GM12878 (cell line): ENCODE measurements around the gene NDEL1. TPM values are rescaled to one million over a fixed set of nuclear protein-coding genes. Genes with fewer than 3 reads are reported as not detected.

Experiments
- ATAC-seq: fragments of 200-7000 bp; cut with Tn5 transposase; 3 replicates; pipeline ENCODE4 v1.9.1; 2020; ENCODE audit warnings: mild to moderate bottlenecking, moderate library complexity
- BruUV-seq: library from RNA; stranded (reverse); fragments of 400-500 nt; replicated peaks from 2 replicates; lab custom pipeline; 2021; lab: Mats Ljungman, UMichigan
- CTCF ChIA-PET: fragments of 300-600 bp; sonication (Branson Sonifier 250); formaldehyde crosslinking; extraction: SDS; loops from one replicate; lab custom pipeline; 2021; ENCODE audit warnings: inconsistent platforms; lab: Yijun Ruan, JAX
- POLR2A ChIA-PET: fragments of 350-600 bp; formaldehyde crosslinking; extraction: SDS; loops from one replicate; lab custom pipeline; 2021; ENCODE audit warnings: inconsistent platforms; lab: Charles Lee
- RAD21 ChIA-PET: fragments of 300-600 bp; sonication (Branson Sonifier 250); formaldehyde crosslinking; loops from one replicate; lab custom pipeline; 2023; ENCODE audit warnings: antibody characterized with exemption; ENCODE audit not compliant: unreplicated experiment; lab: Charles Lee
- SMC1A ChIA-PET: fragments of 300-600 bp; sonication (Branson Sonifier 250); formaldehyde crosslinking; loops from one replicate; lab custom pipeline; 2023; ENCODE audit not compliant: unreplicated experiment, uncharacterized antibody; lab: Charles Lee
- DNase-seq: peaks from one replicate; pipeline ENCODE4 v3.0.0-alpha.2; 2011; ENCODE audit warnings: low read depth, low spot score
- FAIRE-seq: peaks from 3 replicates; lab custom pipeline; 2011; peaks lifted over from hg19 to GRCh38; lab: Jason Lieb, UNC
- H2AFZ ChIP-seq: 2 replicates; pipeline ENCODE4 v1.6.0; 2011; ENCODE audit warnings: low read depth, low read length, control low read depth; ENCODE audit not compliant: control insufficient read depth
- H3K27ac ChIP-seq: 2 replicates; pipeline ENCODE4 v1.5.1; 2011; ENCODE audit warnings: control low read depth; ENCODE audit not compliant: control insufficient read depth, insufficient read depth
- H3K27me3 ChIP-seq, 2 experiments: replicated peaks in 1 of 2; 2 replicates each; pipeline versions ENCODE4 v1.6.0 to v1.6.1; 2011; ENCODE audit warnings: low read length in 1 of 2; ENCODE audit not compliant: control insufficient read depth in 2 of 2, insufficient read depth in 2 of 2
- H3K36me3 ChIP-seq, 2 experiments: 2 replicates each; pipeline ENCODE4 v1.5.1; 2011; ENCODE audit warnings: low read length in 1 of 2; ENCODE audit not compliant: control insufficient read depth in 2 of 2, insufficient read depth in 2 of 2
- H3K4me1 ChIP-seq: 2 replicates; pipeline ENCODE4 v1.6.1; 2011; ENCODE audit warnings: mild to moderate bottlenecking, low read length, moderate library complexity, mixed read lengths; ENCODE audit not compliant: control insufficient read depth, insufficient read depth
- H3K4me2 ChIP-seq: 2 replicates; pipeline ENCODE4 v1.6.0; 2011; ENCODE audit warnings: control low read depth; ENCODE audit not compliant: control insufficient read depth, insufficient read depth
- H3K4me3 ChIP-seq: fragments of 200-600 bp; sonication (generic); 2 replicates; pipeline ENCODE4 v1.5.1; 2016
- H3K79me2 ChIP-seq: 2 replicates; pipeline ENCODE4 v1.6.0; 2011; ENCODE audit warnings: low read length; ENCODE audit not compliant: control insufficient read depth, insufficient read depth
- H3K9ac ChIP-seq: 2 replicates; pipeline ENCODE4 v1.8.0; 2011; ENCODE audit warnings: low read length, control low read depth, mixed read lengths; ENCODE audit not compliant: control insufficient read depth, insufficient read depth
- H3K9me3 ChIP-seq: replicated peaks from 3 replicates; pipeline ENCODE4 v1.5.1; 2011; ENCODE audit warnings: mild to moderate bottlenecking, low read length; ENCODE audit not compliant: control insufficient read depth, insufficient read depth
- H4K20me1 ChIP-seq: 2 replicates; pipeline ENCODE4 v1.6.0; 2011; ENCODE audit not compliant: control insufficient read depth, insufficient read depth
- ATF7 ChIP-seq: fragments of 450-650 bp; IDR thresholded peaks from 2 replicates; pipeline ENCODE4 v1.6.1; 2016; ENCODE audit warnings: low read depth, mild to moderate bottlenecking
- BRCA1 ChIP-seq: IDR thresholded peaks from 2 replicates; pipeline ENCODE4 v1.6.1; 2011; ENCODE audit warnings: low read depth, low read length, improper control_type of control experiment
- DPF2 ChIP-seq: fragments of 450-650 bp; IDR thresholded peaks from 2 replicates; pipeline ENCODE4 v1.6.1; 2017; ENCODE audit warnings: mild to moderate bottlenecking
- IRF4 ChIP-seq: IDR thresholded peaks from 2 replicates; pipeline ENCODE4 v1.6.1; 2011; ENCODE audit warnings: low read depth, low read length
- KAT2A ChIP-seq: conservative IDR thresholded peaks from 2 replicates; pipeline ENCODE4 v1.6.1; 2011; ENCODE audit warnings: low read depth, low read length; ENCODE audit not compliant: control insufficient read depth
- MXI1 ChIP-seq: fragments of 150-350 bp; IDR thresholded peaks from 2 replicates; pipeline ENCODE4 v1.6.1; 2011; ENCODE audit warnings: low read depth, mild to moderate bottlenecking, inconsistent platforms, low read length, improper control_type of control experiment
- NFYB ChIP-seq: IDR thresholded peaks from 2 replicates; pipeline ENCODE4 v1.6.1; 2011; ENCODE audit warnings: low read depth, mild to moderate bottlenecking, low read length, improper control_type of control experiment, moderate library complexity; ENCODE audit not compliant: insufficient read depth
- PAX8 ChIP-seq: fragments of 450-650 bp; IDR thresholded peaks from 2 replicates; pipeline ENCODE4 v1.6.1; 2017; ENCODE audit warnings: mild to moderate bottlenecking, moderate library complexity
- POLR2AphosphoS5 ChIP-seq: IDR thresholded peaks from 2 replicates; pipeline ENCODE4 v1.6.1; 2011; ENCODE audit warnings: mild to moderate bottlenecking, low read length, inconsistent platforms
- RAD51 ChIP-seq: fragments of 450-650 bp; IDR thresholded peaks from 2 replicates; pipeline ENCODE4 v1.6.1; 2016; ENCODE audit warnings: moderate library complexity, mild to moderate bottlenecking, inconsistent platforms
- SIX5 ChIP-seq: IDR thresholded peaks from 2 replicates; pipeline ENCODE4 v1.6.1; 2011; ENCODE audit warnings: mild to moderate bottlenecking, low read depth, low read length, moderate library complexity; ENCODE audit not compliant: severe bottlenecking
- SREBF2 ChIP-seq: IDR thresholded peaks from 2 replicates; pipeline ENCODE4 v1.6.1; 2012; ENCODE audit warnings: mild to moderate bottlenecking, low read length
- TCF12 ChIP-seq: IDR thresholded peaks from 2 replicates; pipeline ENCODE4 v1.6.1; 2011; ENCODE audit warnings: low read depth, mild to moderate bottlenecking, low read length
- TCF7 ChIP-seq: IDR thresholded peaks from 2 replicates; pipeline ENCODE4 v1.6.1; 2014; ENCODE audit warnings: antibody characterized with exemption, borderline replicate concordance
- ZNF217 ChIP-seq: fragments of 450-650 bp; IDR thresholded peaks from 2 replicates; pipeline ENCODE4 v1.6.1; 2017; ENCODE audit warnings: antibody characterized with exemption, mild to moderate bottlenecking
- WGBS: methylation state at CpG from one replicate; pipeline ENCODE4 v1.1.6; 2016; ENCODE audit warnings: low lambda C conversion rate; ENCODE audit not compliant: insufficient replicate concordance, insufficient coverage; ENCODE audit errors: missing lambda C conversion rate; 5-methylcytosine and 5-hydroxymethylcytosine counted together
- in situ Hi-C: fragments of 300-500 bp; cut with MboI; formaldehyde crosslinking; loops from 9 replicates; pipeline ENCODE4 v1.14.3; 2018; ENCODE audit warnings: mixed read lengths
- intact Hi-C: fragments of 100-400 bp; cut with micrococcal nuclease; formaldehyde crosslinking; loops from one replicate; pipeline ENCODE4 v1.14.2; 2022; ENCODE audit not compliant: unreplicated experiment
- polyA plus RNA-seq, 11 experiments: library from polyadenylated mRNA; depleted of rRNA in 4 of 11; unstranded in 6 of 11; stranded (reverse) in 5 of 11; fragments of >200 nt; fragmentation: Nextera tagmentation in 4 of 11; fragmentation: Illumina TruSeq in 1 of 11; extraction: Ambion mirVana in 4 of 11; extraction: Trizol in 1 of 11; gene quantifications; 1 replicate in 1 of 11; 2 replicates in 10 of 11; pipeline versions ENCODE4 v1.2.1 to v1.2.3, GENCODE V29; 2011 to 2016; ENCODE audit warnings: inconsistent platforms in 2 of 11, missing spikeins in 2 of 11, low read depth in 1 of 11
- total RNA-seq, 4 experiments: library from RNA; depleted of rRNA in 3 of 4; stranded (reverse); fragments of >200 nt in 3 of 4; fragmentation: Illumina TruSeq in 1 of 4; extraction: Trizol in 1 of 4; gene quantifications; 2 replicates each; pipeline versions ENCODE4 v1.2.1 to v1.2.3, GENCODE V29; 2013 to 2021
- TF ChIP-seq, protein P1 (sequence below): fragments of 450-650 bp; IDR thresholded peaks from 2 replicates; pipeline ENCODE4 v1.6.1; 2017; ENCODE audit warnings: mild to moderate bottlenecking, low read depth, inconsistent platforms; ENCODE audit not compliant: poor library complexity, severe bottlenecking
- TF ChIP-seq, protein P2 (sequence below): IDR thresholded peaks from 2 replicates; pipeline ENCODE4 v1.6.1; 2011; ENCODE audit warnings: mild to moderate bottlenecking, low read depth, low read length, moderate library complexity; ENCODE audit not compliant: insufficient replicate concordance

Gene NDEL1
- total and polyA plus RNA-seq, 10 of the 15 experiments (the other 5 are each of a cell fraction or from before 2014, with no cell fraction given) = 0.72 to 41.5 (median 29.9) TPM

DNA sequence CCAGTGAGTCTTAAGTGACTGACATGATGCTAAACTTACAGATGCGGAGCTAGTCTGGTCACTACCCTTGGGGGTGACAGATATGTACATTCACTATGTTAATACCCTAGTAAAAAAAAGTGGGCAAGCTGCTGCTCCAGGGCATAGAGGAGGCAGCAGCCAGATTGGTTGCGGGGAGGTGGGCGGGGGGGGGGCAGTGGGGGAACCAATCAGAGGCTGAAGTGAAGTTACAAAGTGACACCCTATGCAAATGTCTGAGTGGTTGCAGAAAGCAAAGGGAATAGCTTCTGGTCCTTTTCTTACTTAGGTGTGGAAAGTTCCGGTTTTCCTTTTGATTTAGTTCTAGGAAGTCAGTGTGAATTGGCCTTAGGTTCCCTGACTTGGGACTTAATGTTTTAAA lies 12.1 kb downstream of the NDEL1 start:
- H3K79me2 ChIP-seq = peaks cover 5% of the 10 kb centered on the region
- BruUV-seq = no TSS peak
- ChIA-PET CTCF (no interaction called here), RAD21 (no interaction called here), POLR2A (interaction anchor here (1.6 kb wide), 1 partner anchor 10 kb away, joined by 7 read pairs; no protein-coding TSS in a partner anchor), SMC1A (interaction anchor here (1.9 kb wide), 1 partner anchor 10 kb away, joined by 6 read pairs; no protein-coding TSS in a partner anchor)
- 99% methylated on average over 4 of the region's 4 CpGs for WGBS
- no peak overlapping the region for H3K4me2 ChIP-seq
- FAIRE-seq = no peak
- no peaks in the 10 kb centered on the region for H3K4me1 ChIP-seq
- intact Hi-C loops (no loop called here), in situ Hi-C loops (no loop called here)
- DNase-seq = no peak
- H4K20me1 ChIP-seq = 0 out of 2 replicates have a peak, but pooled peaks cover 2% of the 10 kb centered on the region
- H3K27me3 ChIP-seq = no peaks in the 10 kb centered on the region
- no peaks in the 10 kb centered on the region for H3K9me3 ChIP-seq
- H3K9ac ChIP-seq = no peak overlapping the region
- no peak for ATAC-seq
- H2AFZ ChIP-seq = no peak overlapping the region
- H3K36me3 ChIP-seq = peaks cover 2 to 37% of the 10 kb centered on the region in 2 experiments
- no peak overlapping the region for H3K4me3 ChIP-seq
- TF ChIP-seq NFYB (no peak), SIX5 (no peak), RAD51 (no peak), DPF2 (no peak), KAT2A (no peak), PAX8 (no peak), POLR2AphosphoS5 (no peak), SREBF2 (no peak), TCF12 (no peak), ATF7 (no peak), TCF7 (no peak), IRF4 (no peak), ZNF217 (no peak), BRCA1 (no peak), MXI1 (no peak)
- TF ChIP-seq, protein P1, sequence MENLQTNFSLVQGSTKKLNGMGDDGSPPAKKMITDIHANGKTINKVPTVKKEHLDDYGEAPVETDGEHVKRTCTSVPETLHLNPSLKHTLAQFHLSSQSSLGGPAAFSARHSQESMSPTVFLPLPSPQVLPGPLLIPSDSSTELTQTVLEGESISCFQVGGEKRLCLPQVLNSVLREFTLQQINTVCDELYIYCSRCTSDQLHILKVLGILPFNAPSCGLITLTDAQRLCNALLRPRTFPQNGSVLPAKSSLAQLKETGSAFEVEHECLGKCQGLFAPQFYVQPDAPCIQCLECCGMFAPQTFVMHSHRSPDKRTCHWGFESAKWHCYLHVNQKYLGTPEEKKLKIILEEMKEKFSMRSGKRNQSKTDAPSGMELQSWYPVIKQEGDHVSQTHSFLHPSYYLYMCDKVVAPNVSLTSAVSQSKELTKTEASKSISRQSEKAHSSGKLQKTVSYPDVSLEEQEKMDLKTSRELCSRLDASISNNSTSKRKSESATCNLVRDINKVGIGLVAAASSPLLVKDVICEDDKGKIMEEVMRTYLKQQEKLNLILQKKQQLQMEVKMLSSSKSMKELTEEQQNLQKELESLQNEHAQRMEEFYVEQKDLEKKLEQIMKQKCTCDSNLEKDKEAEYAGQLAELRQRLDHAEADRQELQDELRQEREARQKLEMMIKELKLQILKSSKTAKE = no peak
- TF ChIP-seq, protein P2, sequence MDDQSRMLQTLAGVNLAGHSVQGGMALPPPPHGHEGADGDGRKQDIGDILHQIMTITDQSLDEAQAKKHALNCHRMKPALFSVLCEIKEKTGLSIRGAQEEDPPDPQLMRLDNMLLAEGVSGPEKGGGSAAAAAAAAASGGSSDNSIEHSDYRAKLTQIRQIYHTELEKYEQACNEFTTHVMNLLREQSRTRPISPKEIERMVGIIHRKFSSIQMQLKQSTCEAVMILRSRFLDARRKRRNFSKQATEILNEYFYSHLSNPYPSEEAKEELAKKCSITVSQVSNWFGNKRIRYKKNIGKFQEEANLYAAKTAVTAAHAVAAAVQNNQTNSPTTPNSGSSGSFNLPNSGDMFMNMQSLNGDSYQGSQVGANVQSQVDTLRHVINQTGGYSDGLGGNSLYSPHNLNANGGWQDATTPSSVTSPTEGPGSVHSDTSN = no peak
- H3K27ac ChIP-seq = no peak overlapping the region
